Heart left ventricle (tissue), 16 donors: ENCODE measurements around the gene CHRNA7. TPM values are rescaled to one million over a fixed set of nuclear protein-coding genes. Genes with fewer than 3 reads are reported as not detected.
A peak's percentile ranks its signal among the peaks of the same experiment; 100 is the strongest.

Source experiments
- ATAC-seq, 4 donors: fragments of 200-7000 bp; cut with Tn5 transposase; one replicate each; pipeline ENCODE4 v1.9.1; 2020 to 2022; ENCODE audit warnings: moderate library complexity in 4 of 4, mild to moderate bottlenecking in 3 of 4, moderate number of reproducible peaks in 1 of 4
- DNase-seq, 5 donors: peaks; one replicate each; pipeline ENCODE4 v3.0.0-alpha.2; 2020
- H3K27ac ChIP-seq, 12 donors: fragments of 200-600 bp; sonication (generic) in 4 of 12; one replicate each; pipeline versions ENCODE4 v1.5.0 to v1.8.0; 2016 to 2022; ENCODE audit warnings: mild to moderate bottlenecking in 2 of 12
- H3K27me3 ChIP-seq, 9 donors: fragments of 200-600 bp; sonication (generic) in 2 of 9; one replicate each; pipeline versions ENCODE4 v1.5.1 to v1.8.0; 2016 to 2022; ENCODE audit warnings: mild to moderate bottlenecking in 3 of 9
- H3K36me3 ChIP-seq, 9 donors: fragments of 200-600 bp; sonication (generic) in 2 of 9; one replicate each; pipeline versions ENCODE4 v1.5.0 to v1.8.0; 2018 to 2022; ENCODE audit warnings: mild to moderate bottlenecking in 2 of 9
- H3K4me1 ChIP-seq, 12 donors: fragments of 200-600 bp; sonication (generic) in 4 of 12; one replicate each; pipeline versions ENCODE4 v1.5.0 to v1.8.0; 2016 to 2022; ENCODE audit warnings: mild to moderate bottlenecking in 3 of 12
- H3K4me3 ChIP-seq, 12 donors: fragments of 200-600 bp; sonication (generic) in 4 of 12; one replicate each; pipeline versions ENCODE4 v1.5.0 to v1.8.0; 2017 to 2022; ENCODE audit warnings: mild to moderate bottlenecking in 9 of 12, moderate library complexity in 4 of 12
- H3K9me3 ChIP-seq, 12 donors: fragments of 200-600 bp; sonication (generic) in 4 of 12; one replicate each; pipeline versions ENCODE4 v1.5.0 to v1.8.0; 2016 to 2022; ENCODE audit warnings: mild to moderate bottlenecking in 1 of 12
- CTCF ChIP-seq, 12 donors: fragments of 200-600 bp; sonication (generic) in 4 of 12; IDR thresholded peaks; one replicate each; pipeline versions ENCODE4 v1.5.0 to v1.8.0; 2018 to 2022; ENCODE audit warnings: antibody characterized with exemption in 12 of 12, mild to moderate bottlenecking in 5 of 12
- POLR2A ChIP-seq, 2 donors: fragments of 450-650 bp; IDR thresholded peaks; one replicate each; pipeline ENCODE4 v1.6.1; 2017; ENCODE audit warnings: antibody characterized with exemption in 2 of 2, mild to moderate bottlenecking in 2 of 2, moderate library complexity in 2 of 2
- WGBS, 4 donors: extraction: QIAGEN DNeasy Blood & Tissue Kit in 2 of 4; methylation state at CpG; one replicate each; pipeline versions ENCODE4 v1.1.5 to v1.1.7; 2013 to 2018; 5-methylcytosine and 5-hydroxymethylcytosine counted together
- intact Hi-C, 10 donors: fragments of 100-400 bp; cut with DNase I; formaldehyde crosslinking; loops; one replicate each; pipeline versions ENCODE4 v1.11.1 to v1.14.2; 2022
- long read RNA-seq, 3 donors: library from polyadenylated mRNA; unstranded; transcript quantifications; one replicate each; pipeline ENCODE4 v2.0.0, GENCODE V29; 2020 to 2021
- polyA plus RNA-seq, 2 donors: library from polyadenylated mRNA; stranded (reverse); fragments of 200-250 nt; gene quantifications; one replicate each; pipeline ENCODE4 v1.2.3, GENCODE V29; 2013
- total RNA-seq, 9 donors: library from RNA; depleted of rRNA in 2 of 9; stranded (reverse); fragments of >200 nt in 2 of 9; fragmentation: NEBNext Ultra II Directional in 3 of 9; extraction: Animal tissue kit (Norgen Biotek cat#: 25700) in 3 of 9; gene quantifications; one replicate each; pipeline versions ENCODE4 v1.1.0 to v1.2.4, GENCODE V29; 2016 to 2023
- donor health status: ischemic (EF 13 %, LVEDD 7.1; RV severe dilation, severe dysfunction).
- donor health status: healthy with polysubstance abuse.
- donor health status: DM: no; HTN: yes; CAD: no.
- donor health status: DM: no; HTN: no; CAD: no.
- donor health status: ischemic (EF 25% LVEDD 6.9; RV normal size, moderate dysfunction).
- donor health status: ischemic (EF 25% LVEDD 5.7; RV mildly dilated, moderate dysfunction).
- donor health status: healthy.
- donor health status: DM: yes; HTN: yes; CAD: no.
- donor health status: ischemic (EF 35%, LVEDD 5.7; RV mildly dilated, moderate dysfunction).
- donor health status: nonischemic (EF 11% LVEDD 7.7; RV severe dilation, severe dysfunction).
- donor health status: DM: yes; HTN: yes; CAD: no.
- donor health status: PGD.
- donor health status: ischemic (EF 29% LVEDD 5.4; RV normal size, mild dysfunction).
- donor health status: nonischemic (EF 23%, LVEDD 6.1; RV moderate dilation, normal function).

The CHRNA7 gene
- total RNA-seq (1 to 10 TPM in 4 of 9 donors, under 1 TPM in 5; 0.25 to 2.1 (median 0.81) TPM), polyA plus RNA-seq (1 to 10 TPM in 1 of 2 donors, under 1 TPM in 1; 0.98 to 1.0 TPM)
- long read RNA-seq, donor 1, full-length matches to known transcripts = 1 of 1 reads
- long read RNA-seq, donor 1, partial matches to known transcripts = 0 of 1 reads
- long read RNA-seq, donor 1, other reads (novel, unspliced or antisense) = 0 of 1 reads
- long read RNA-seq, donor 2, partial matches to known transcripts = 1 of 2 reads
- long read RNA-seq, donor 2, other reads (novel, unspliced or antisense) = 1 of 2 reads
- long read RNA-seq, donor 3, full-length matches to known transcripts = 1 of 1 reads
- long read RNA-seq, donor 3, partial matches to known transcripts = 0 of 1 reads
- long read RNA-seq, donor 3, other reads (novel, unspliced or antisense) = 0 of 1 reads

GRCh38 chr15:32029862-32030781 lies at the start of gene CHRNA7:
CHRNA7 (plus strand) TSS chr15:32030515; CDS start chr15:32030595, 80 bp downstream.
- peak; percentile 88 to 95 (median 92) for ATAC-seq
- intact Hi-C loops = no loop called here
- Histone ChIP-seq H3K9me3 (no peaks in the 10 kb centered on the region), H3K4me3 (peak within 1 kb of the TSS; percentile 23 to 63 (median 54)), H3K36me3 (no peaks in the 10 kb centered on the region), H3K27ac (peak within 1 kb of the TSS in 3 of 12 donors; percentile 24 to 36 (median 31)), H3K4me1 (peaks cover 0 to 22% (median 5%) of the 10 kb centered on the region in 12 donors), H3K27me3 (peaks cover 0 to 73% (median 52%) of the 10 kb centered on the region in 9 donors)
- 0 to 3% (median 1%) methylated on average over 22 to 92 of the region's 92 CpGs for WGBS, 4 donors
- TF ChIP-seq POLR2A (IDR thresholded peaks at IDR 0.05) (no peak), CTCF (IDR thresholded peaks at IDR 0.05) (peak in 7 of 12 donors; percentile 3 to 37 (median 22))
- peak; percentile 28 to 72 (median 39) for DNase-seq

DNA sequence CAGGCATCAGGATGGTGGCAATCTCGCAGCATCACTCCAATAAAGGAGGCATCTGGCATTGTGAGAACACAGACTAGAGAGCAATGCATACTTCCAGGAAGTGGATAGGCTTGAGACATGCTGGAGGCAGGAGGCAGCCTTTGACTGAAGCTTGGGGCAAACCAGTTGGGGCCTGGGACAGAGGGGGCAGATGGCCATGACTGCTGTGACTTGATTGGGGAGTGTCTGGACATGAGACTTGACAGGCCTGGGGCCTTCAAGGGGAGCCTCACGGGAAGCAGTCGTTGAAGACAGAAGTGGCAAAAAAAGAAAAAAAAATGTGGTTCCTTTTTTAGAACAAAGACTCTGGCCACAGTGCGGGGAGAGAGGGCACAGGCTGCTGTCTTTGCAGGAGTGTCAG lies 44.7 kb upstream of the CHRNA7 start:
- peaks cover 0 to 5% (median 0%) of the 10 kb centered on the region in 12 donors for H3K9me3 ChIP-seq
- 25 to 31% (median 27%) methylated on average over 4 of the region's 4 CpGs for WGBS, 4 donors
- H3K27ac ChIP-seq = no peak overlapping the region
- DNase-seq = no peak
- TF ChIP-seq POLR2A (IDR thresholded peaks at IDR 0.05) = no peak
- no peak for TF ChIP-seq CTCF (IDR thresholded peaks at IDR 0.05)
- H3K4me3 ChIP-seq = no peak overlapping the region
- no peaks in the 10 kb centered on the region for H3K4me1 ChIP-seq
- ATAC-seq = no peak
- H3K27me3 ChIP-seq = peaks cover 0 to 17% (median 0%) of the 10 kb centered on the region in 9 donors
- intact Hi-C loops = loop anchor here in 1 of 10 donors (2.0 kb wide), 1 partner anchor 19 kb away; no protein-coding TSS in a partner anchor
- H3K36me3 ChIP-seq = no peaks in the 10 kb centered on the region

- H3K9me3 ChIP-seq = peaks cover 0 to 14% (median 0%) of the 10 kb centered on the region in 12 donors
- intact Hi-C loops = no loop called here
- H3K27me3 ChIP-seq = peaks cover 0 to 6% (median 2%) of the 10 kb centered on the region in 9 donors
- no peak overlapping the region for H3K4me3 ChIP-seq
- TF ChIP-seq POLR2A (IDR thresholded peaks at IDR 0.05) (no peak), CTCF (IDR thresholded peaks at IDR 0.05) (no peak)
- no peak for ATAC-seq
- WGBS, 4 donors = 72 to 91% (median 84%) methylated on average over 4 of the region's 4 CpGs
- no peak for DNase-seq
- H3K4me1 ChIP-seq = no peaks in the 10 kb centered on the region
- no peaks in the 10 kb centered on the region for H3K36me3 ChIP-seq
- no peak overlapping the region for H3K27ac ChIP-seq
These were observed 37.3 kb upstream of the CHRNA7 start for GRCh38 chr15:31993062-31993461.

DNA sequence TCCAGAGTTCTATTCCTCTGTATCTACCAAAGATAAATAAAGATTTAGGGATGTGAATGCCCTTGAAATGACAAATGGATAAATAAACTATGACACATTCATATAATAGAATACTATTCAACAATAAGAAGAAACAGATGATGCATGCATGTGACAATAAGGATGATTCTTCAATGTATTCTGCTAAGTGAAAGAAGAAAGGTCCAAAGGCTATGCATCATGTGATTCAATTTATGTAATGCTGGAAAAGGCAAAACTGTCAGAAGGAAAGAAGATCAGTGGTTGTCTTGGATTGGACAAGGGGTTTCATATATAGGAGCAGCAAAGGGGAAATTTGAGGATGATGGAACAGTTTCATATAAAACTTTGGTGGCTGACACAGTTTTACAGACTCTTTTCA lies 32.6 kb upstream of the CHRNA7 start:
- no peaks in the 10 kb centered on the region for H3K4me1 ChIP-seq
- ATAC-seq (no peak), DNase-seq (no peak)
- no peaks in the 10 kb centered on the region for H3K36me3 ChIP-seq
- no peak overlapping the region for H3K27ac ChIP-seq
- peaks cover 0 to 12% (median 0%) of the 10 kb centered on the region in 9 donors for H3K27me3 ChIP-seq
- H3K4me3 ChIP-seq = no peak overlapping the region
- TF ChIP-seq CTCF (IDR thresholded peaks at IDR 0.05) (no peak), POLR2A (IDR thresholded peaks at IDR 0.05) (no peak)
- H3K9me3 ChIP-seq = peaks cover 0 to 9% (median 0%) of the 10 kb centered on the region in 12 donors
- intact Hi-C loops = no loop called here
